SU-DHL-6 (cell line): ENCODE measurements around the gene SLC22A14.

Source experiments
- H2AFZ ChIP-seq: fragments of 200-600 bp; sonication (generic); 2 replicates; pipeline ENCODE4 v1.6.1; 2014; ENCODE audit warnings: low read depth, mild to moderate bottlenecking, moderate library complexity, mixed read lengths, antibody characterized with exemption, low read length; ENCODE audit not compliant: severe bottlenecking
- H3F3A ChIP-seq: fragments of 200-600 bp; shearing (Covaris generic); 2 replicates; pipeline ENCODE4 v1.6.0; 2016; ENCODE audit warnings: antibody characterized with exemption, mild to moderate bottlenecking; ENCODE audit not compliant: insufficient read depth
- H3K27ac ChIP-seq: fragments of 200-600 bp; sonication (generic); 2 replicates; pipeline ENCODE4 v1.5.1; 2016; ENCODE audit warnings: low read depth, mild to moderate bottlenecking, low read length, moderate library complexity, mixed read lengths
- H3K27me3 ChIP-seq: fragments of 200-600 bp; sonication (generic), shearing (Covaris generic); 2 replicates; pipeline ENCODE4 v1.6.0; 2014; ENCODE audit warnings: mild to moderate bottlenecking, low read length
- H3K36me3 ChIP-seq: fragments of 200-600 bp; sonication (generic); 2 replicates; pipeline ENCODE4 v1.6.1; 2014; ENCODE audit warnings: mild to moderate bottlenecking, low read length, mixed read lengths
- H3K4me2 ChIP-seq: fragments of 300-600, 200-600 bp; shearing (Covaris generic), sonication (generic); 2 replicates; pipeline ENCODE4 v1.6.0; 2014; ENCODE audit warnings: low read length, low read depth, mild to moderate bottlenecking; ENCODE audit not compliant: poor library complexity, severe bottlenecking
- H3K4me3 ChIP-seq: fragments of 200-600 bp; sonication (generic); 2 replicates; pipeline ENCODE4 v1.5.1; 2014; ENCODE audit warnings: antibody characterized with exemption, low read length, mild to moderate bottlenecking, mixed read lengths; ENCODE audit not compliant: insufficient read depth, poor library complexity, severe bottlenecking
- H3K79me2 ChIP-seq: fragments of 200-600 bp; sonication (generic); 2 replicates; pipeline ENCODE4 v1.6.1; 2014; ENCODE audit warnings: mild to moderate bottlenecking, low read length, moderate library complexity; ENCODE audit not compliant: insufficient read depth
- H3K9ac ChIP-seq: fragments of 200-600 bp; sonication (generic); 2 replicates; pipeline ENCODE4 v1.7.0; 2014; ENCODE audit warnings: mild to moderate bottlenecking, low read length
- H3K9me2 ChIP-seq: fragments of 200-600 bp; sonication (generic); replicated peaks from 2 replicates; pipeline ENCODE4 v1.6.1; 2014; ENCODE audit warnings: low read length; ENCODE audit not compliant: insufficient read depth
- H3K9me3 ChIP-seq: fragments of 200-600 bp; sonication (generic); 2 replicates; pipeline ENCODE4 v1.6.1; 2014; ENCODE audit warnings: low read length, mixed read lengths; ENCODE audit not compliant: insufficient read depth
- H4K20me1 ChIP-seq: fragments of 200-600 bp; sonication (generic); 2 replicates; pipeline ENCODE4 v1.6.1; 2014; ENCODE audit warnings: low read depth, mild to moderate bottlenecking, antibody characterized with exemption, low read length, moderate library complexity, mixed read lengths
- EZH2phosphoT487 ChIP-seq: fragments of 200-600 bp; sonication (generic), shearing (Covaris generic); conservative IDR thresholded peaks from 2 replicates; pipeline ENCODE4 v1.6.1; 2018; ENCODE audit warnings: mild to moderate bottlenecking, antibody characterized with exemption, low read length, moderate library complexity, mixed read lengths
- TF ChIP-seq, protein P1 (sequence below): fragments of 200-600 bp; sonication (generic); IDR thresholded peaks from one replicate; pipeline ENCODE4 v1.5.1; 2017; ENCODE audit warnings: antibody characterized with exemption, mild to moderate bottlenecking, low read length, moderate library complexity; ENCODE audit not compliant: insufficient read depth, poor library complexity, severe bottlenecking

Gene SLC22A14

DNA sequence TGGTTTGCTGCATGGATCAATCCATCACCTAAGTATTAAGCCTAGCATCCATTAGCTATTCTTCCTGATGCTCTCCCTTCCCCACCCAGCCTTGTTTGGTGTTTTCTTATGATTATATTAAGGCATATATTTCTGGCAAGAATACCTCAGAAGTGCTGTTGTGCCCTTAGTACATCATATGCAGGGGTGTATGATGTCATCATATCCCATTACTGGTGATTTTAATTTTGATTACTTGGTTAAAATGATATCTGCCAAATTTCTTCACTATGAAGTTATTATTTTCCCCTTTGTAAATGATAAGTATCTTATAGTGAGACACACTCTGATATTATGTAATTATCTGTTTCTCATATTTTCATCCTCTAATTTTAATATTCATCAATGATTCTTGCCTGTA is 15.4 kb downstream of the SLC22A14 start:
- Histone ChIP-seq H3F3A (no peaks in the 10 kb centered on the region), H3K27me3 (no peaks in the 10 kb centered on the region), H3K36me3 (no peaks in the 10 kb centered on the region), H3K9me2 (no peaks in the 10 kb centered on the region), H3K79me2 (no peaks in the 10 kb centered on the region), H3K9ac (no peak overlapping the region), H3K4me3 (no peak overlapping the region), H2AFZ (no peak overlapping the region), H3K27ac (no peak overlapping the region), H3K4me2 (no peak overlapping the region), H3K9me3 (no peaks in the 10 kb centered on the region), H4K20me1 (no peaks in the 10 kb centered on the region)
- no peak for TF ChIP-seq EZH2phosphoT487
- TF ChIP-seq, protein P1, sequence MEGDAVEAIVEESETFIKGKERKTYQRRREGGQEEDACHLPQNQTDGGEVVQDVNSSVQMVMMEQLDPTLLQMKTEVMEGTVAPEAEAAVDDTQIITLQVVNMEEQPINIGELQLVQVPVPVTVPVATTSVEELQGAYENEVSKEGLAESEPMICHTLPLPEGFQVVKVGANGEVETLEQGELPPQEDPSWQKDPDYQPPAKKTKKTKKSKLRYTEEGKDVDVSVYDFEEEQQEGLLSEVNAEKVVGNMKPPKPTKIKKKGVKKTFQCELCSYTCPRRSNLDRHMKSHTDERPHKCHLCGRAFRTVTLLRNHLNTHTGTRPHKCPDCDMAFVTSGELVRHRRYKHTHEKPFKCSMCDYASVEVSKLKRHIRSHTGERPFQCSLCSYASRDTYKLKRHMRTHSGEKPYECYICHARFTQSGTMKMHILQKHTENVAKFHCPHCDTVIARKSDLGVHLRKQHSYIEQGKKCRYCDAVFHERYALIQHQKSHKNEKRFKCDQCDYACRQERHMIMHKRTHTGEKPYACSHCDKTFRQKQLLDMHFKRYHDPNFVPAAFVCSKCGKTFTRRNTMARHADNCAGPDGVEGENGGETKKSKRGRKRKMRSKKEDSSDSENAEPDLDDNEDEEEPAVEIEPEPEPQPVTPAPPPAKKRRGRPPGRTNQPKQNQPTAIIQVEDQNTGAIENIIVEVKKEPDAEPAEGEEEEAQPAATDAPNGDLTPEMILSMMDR, result no peak

DNA sequence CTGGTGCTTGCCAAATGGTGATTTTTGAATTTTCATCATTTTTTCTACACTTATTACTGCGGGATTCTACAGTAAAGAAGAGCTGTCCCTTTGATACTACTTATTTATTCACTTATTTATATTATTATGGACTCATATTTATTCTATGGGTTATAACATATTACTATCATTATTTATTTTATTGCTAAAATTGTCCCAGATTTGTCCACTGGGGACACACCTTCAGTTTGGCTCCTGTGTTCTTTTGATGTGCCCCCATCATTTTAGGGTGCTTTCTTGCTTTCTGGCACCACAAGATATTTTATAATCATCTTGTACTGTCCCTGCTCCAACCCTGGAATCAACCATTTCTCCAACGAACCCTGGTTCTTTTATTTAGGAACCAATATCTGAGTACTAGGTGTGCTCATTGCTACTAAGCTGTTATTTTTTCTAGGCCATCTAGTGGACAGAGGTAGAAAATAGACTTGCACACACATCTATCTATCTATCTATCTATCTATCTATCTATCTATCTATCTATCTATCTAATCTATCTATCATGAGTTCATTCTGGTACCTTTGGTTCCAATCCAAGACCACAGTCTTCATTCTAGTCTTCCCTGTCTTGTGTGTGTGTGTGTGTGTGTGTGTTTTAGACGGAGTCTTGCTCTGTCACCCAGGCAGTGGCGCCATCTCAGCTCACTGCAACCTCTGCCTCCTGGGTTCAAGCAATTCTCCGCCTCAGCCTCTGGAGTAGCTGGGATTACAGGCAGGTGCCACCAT is 16.0 kb downstream of the SLC22A14 start:
- no peak overlapping the region for H3K9ac ChIP-seq
- H2AFZ ChIP-seq, result no peak overlapping the region
- no peak overlapping the region for H3K27ac ChIP-seq
- no peaks in the 10 kb centered on the region for H3K9me3 ChIP-seq
- H3F3A ChIP-seq, result no peaks in the 10 kb centered on the region
- no peaks in the 10 kb centered on the region for H3K27me3 ChIP-seq
- no peak overlapping the region for H3K4me3 ChIP-seq
- H3K79me2 ChIP-seq, result no peaks in the 10 kb centered on the region
- no peaks in the 10 kb centered on the region for H3K36me3 ChIP-seq
- H3K4me2 ChIP-seq, result no peak overlapping the region
- TF ChIP-seq, protein P1, result peak; percentile 39
- TF ChIP-seq EZH2phosphoT487, result no peak
- no peaks in the 10 kb centered on the region for H3K9me2 ChIP-seq
- no peaks in the 10 kb centered on the region for H4K20me1 ChIP-seq

DNA sequence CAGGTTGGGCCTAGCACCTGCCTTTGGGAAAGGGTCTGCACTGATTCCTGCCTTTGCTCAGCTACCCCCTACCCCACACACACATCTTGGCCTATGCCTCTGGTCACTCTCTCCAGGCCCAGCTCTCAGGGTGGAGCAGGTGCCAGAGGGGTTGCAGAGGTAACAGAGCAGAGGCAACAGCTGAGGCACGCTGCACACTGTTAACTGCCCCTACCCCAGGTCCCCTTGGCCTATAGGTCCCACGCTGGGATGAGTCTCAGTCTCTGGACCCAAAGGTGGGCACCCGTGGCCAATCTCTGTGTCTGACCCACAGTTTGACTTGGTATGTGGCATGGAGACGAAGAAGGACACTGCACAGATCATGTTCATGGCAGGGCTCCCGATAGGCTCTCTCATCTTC is 24.8 kb downstream of the SLC22A14 start:
- no peak overlapping the region for H2AFZ ChIP-seq
- H3K9ac ChIP-seq, result no peak overlapping the region
- no peaks in the 10 kb centered on the region for H3K36me3 ChIP-seq
- no peaks in the 10 kb centered on the region for H3K79me2 ChIP-seq
- TF ChIP-seq, protein P1, result no peak
- TF ChIP-seq EZH2phosphoT487, result no peak
- no peaks in the 10 kb centered on the region for H3K27me3 ChIP-seq
- H3K9me2 ChIP-seq, result no peaks in the 10 kb centered on the region
- H3K9me3 ChIP-seq, result no peaks in the 10 kb centered on the region
- H3F3A ChIP-seq, result no peaks in the 10 kb centered on the region
- no peak overlapping the region for H3K4me3 ChIP-seq
- H3K27ac ChIP-seq, result no peak overlapping the region
- no peaks in the 10 kb centered on the region for H4K20me1 ChIP-seq
- H3K4me2 ChIP-seq, result no peak overlapping the region
